ENCODE measurements around the gene CACNA2D1. TPM values are rescaled to one million over a fixed set of nuclear protein-coding genes. Genes with fewer than 3 reads are reported as not detected.

The CACNA2D1 gene
- total RNA-seq, 4 donors from 2014 or later, result 3.0 to 15.7 (median 8.6) TPM

- WGBS, 2 donors, result 83% methylated on average over 5 of the region's 5 CpGs
- no peak overlapping the region for H3K4me3 ChIP-seq (ENCODE audit: low read depth, poor library complexity, severe bottlenecking)
- TF ChIP-seq POLR2A (IDR thresholded peaks at IDR 0.05), result no peak
- TF ChIP-seq, protein P1, sequence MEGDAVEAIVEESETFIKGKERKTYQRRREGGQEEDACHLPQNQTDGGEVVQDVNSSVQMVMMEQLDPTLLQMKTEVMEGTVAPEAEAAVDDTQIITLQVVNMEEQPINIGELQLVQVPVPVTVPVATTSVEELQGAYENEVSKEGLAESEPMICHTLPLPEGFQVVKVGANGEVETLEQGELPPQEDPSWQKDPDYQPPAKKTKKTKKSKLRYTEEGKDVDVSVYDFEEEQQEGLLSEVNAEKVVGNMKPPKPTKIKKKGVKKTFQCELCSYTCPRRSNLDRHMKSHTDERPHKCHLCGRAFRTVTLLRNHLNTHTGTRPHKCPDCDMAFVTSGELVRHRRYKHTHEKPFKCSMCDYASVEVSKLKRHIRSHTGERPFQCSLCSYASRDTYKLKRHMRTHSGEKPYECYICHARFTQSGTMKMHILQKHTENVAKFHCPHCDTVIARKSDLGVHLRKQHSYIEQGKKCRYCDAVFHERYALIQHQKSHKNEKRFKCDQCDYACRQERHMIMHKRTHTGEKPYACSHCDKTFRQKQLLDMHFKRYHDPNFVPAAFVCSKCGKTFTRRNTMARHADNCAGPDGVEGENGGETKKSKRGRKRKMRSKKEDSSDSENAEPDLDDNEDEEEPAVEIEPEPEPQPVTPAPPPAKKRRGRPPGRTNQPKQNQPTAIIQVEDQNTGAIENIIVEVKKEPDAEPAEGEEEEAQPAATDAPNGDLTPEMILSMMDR (IDR thresholded peaks at IDR 0.05), result no peak
- intact Hi-C loops (cut with DNase I; ENCODE audit: low total_unique reads), result no loop called here
- no peak for DNase-seq (ENCODE audit: low spot score in 2 of 2)
Measured at GRCh38 chr7:82348251-82348650, 95.3 kb downstream of the CACNA2D1 start.

DNA sequence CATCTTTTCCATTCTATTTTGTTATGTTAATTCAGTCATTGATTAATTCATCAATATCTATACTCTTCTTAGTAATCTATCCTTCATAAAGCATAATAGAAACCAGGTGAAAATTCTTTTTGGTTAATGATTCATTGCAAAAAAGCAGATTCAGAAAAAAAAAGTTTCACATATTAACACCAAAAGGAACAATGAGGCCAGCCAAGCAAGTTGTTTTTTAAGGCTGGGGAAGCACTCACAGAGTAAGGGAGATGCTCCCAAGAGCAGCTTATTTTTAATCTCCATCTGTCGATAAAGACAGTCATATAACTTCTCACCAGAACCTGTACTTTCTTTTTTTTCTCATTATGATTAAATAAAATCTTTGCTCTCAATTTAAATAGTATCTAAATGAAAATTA, 95.8 kb downstream of the CACNA2D1 start:
- TF ChIP-seq, protein P1 (IDR thresholded peaks at IDR 0.05), result no peak
- TF ChIP-seq POLR2A (IDR thresholded peaks at IDR 0.05), result no peak
- no peak overlapping the region for H3K4me3 ChIP-seq (ENCODE audit: low read depth, poor library complexity, severe bottlenecking)
- intact Hi-C loops (cut with DNase I; ENCODE audit: low total_unique reads), result no loop called here
- no peak for DNase-seq (ENCODE audit: low spot score in 2 of 2)
- 79 to 80% methylated on average over 1 of the region's 1 CpG for WGBS, 2 donors

DNA sequence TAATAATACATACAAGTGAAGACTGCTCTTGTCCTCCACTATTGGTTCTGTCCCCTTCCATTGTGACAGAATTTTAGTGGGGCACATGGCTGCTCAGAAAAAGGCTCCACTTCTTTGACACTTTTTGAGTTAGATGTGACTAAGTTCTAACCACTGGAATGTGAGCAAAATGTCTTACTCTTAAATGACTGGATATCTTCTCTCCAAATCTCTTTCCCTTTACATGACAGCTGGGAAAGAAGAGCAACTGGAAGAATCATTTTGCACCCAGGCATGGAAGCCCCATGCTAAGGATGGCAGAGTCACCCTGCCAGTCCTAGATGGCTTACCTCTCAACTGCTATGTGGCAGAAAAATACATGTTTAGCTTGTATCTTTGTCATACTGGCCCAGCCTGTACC, 97.7 kb downstream of the CACNA2D1 start:
- intact Hi-C loops (cut with DNase I; ENCODE audit: low total_unique reads), result no loop called here
- no peak overlapping the region for H3K4me3 ChIP-seq (ENCODE audit: low read depth, poor library complexity, severe bottlenecking)
- no peak for DNase-seq (ENCODE audit: low spot score in 2 of 2)
- TF ChIP-seq POLR2A (IDR thresholded peaks at IDR 0.05), result no peak
- TF ChIP-seq, protein P1 (IDR thresholded peaks at IDR 0.05), result no peak

DNA sequence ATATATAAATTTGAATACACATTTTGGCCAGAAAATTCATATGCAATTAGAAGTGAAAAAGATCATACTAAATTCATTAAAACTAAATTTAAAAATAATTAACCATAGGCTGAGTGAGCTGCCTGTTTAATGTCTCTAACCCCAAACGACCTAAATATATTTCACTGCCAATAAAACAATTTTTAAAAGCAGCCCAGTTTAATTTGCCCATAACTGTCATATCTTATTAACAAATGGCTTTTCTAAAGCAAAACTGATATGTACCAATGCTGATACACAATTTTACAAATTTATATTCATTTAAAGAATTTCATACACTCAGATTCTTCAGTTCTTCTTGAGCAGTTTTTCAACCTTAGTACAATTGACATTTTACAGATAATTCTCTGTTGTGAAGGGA, 99.9 kb downstream of the CACNA2D1 start:
- H3K4me3 ChIP-seq (ENCODE audit: low read depth, poor library complexity, severe bottlenecking), result no peak overlapping the region
- no peak for DNase-seq (ENCODE audit: low spot score in 2 of 2)
- intact Hi-C loops (cut with DNase I; ENCODE audit: low total_unique reads), result no loop called here
- TF ChIP-seq, protein P1 (IDR thresholded peaks at IDR 0.05), result no peak
- TF ChIP-seq POLR2A (IDR thresholded peaks at IDR 0.05), result no peak
- 50 to 52% methylated on average over 1 of the region's 1 CpG for WGBS, 2 donors

GRCh38 chr7:82339958-82340357, 103.6 kb downstream of the CACNA2D1 start:
- no peak overlapping the region for H3K4me3 ChIP-seq (ENCODE audit: low read depth, poor library complexity, severe bottlenecking)
- intact Hi-C loops (cut with DNase I; ENCODE audit: low total_unique reads), result no loop called here
- DNase-seq (ENCODE audit: low spot score in 2 of 2), result no peak
- 83 to 92% methylated on average over 1 of the region's 1 CpG for WGBS, 2 donors
- no peak for TF ChIP-seq POLR2A (IDR thresholded peaks at IDR 0.05)
- TF ChIP-seq, protein P1 (IDR thresholded peaks at IDR 0.05), result no peak

DNA sequence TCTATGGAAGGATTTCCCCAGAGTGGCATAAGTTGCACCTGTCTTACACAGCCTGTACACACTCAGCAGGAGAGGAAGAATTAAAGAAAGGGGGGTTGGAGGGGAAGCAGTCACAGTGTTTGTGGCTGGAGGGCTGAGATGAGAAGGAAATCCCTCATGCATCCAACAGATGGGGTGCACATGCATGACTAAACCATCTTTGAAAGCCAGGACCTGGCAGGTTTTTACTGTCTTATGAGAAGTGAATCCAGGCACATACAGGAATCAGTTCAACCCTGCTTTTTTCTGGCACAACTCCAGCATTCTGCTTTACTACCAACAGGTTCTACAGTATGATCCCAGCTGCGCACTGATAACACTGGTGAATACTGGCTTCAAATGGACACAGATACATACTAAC, 107.7 kb downstream of the CACNA2D1 start:
- DNase-seq (ENCODE audit: low spot score in 2 of 2), result peak in 1 of 2 donors; percentile 18
- 83 to 84% methylated on average over 1 of the region's 1 CpG for WGBS, 2 donors
- TF ChIP-seq, protein P1 (IDR thresholded peaks at IDR 0.05), result no peak
- no peak for TF ChIP-seq POLR2A (IDR thresholded peaks at IDR 0.05)
- H3K4me3 ChIP-seq (ENCODE audit: low read depth, poor library complexity, severe bottlenecking), result no peak overlapping the region
- intact Hi-C loops (cut with DNase I; ENCODE audit: low total_unique reads), result no loop called here
